Mammary epithelial cell (primary cell): Measurements from ENCODE around the gene HDAC4.

Source experiments
- CTCF ChIP-seq, 2 donors: IDR thresholded peaks in 1 of 2; conservative IDR thresholded peaks in 1 of 2; 2 replicates each; pipeline ENCODE4 v1.5.1; 2011 to 2012; ENCODE audit warnings: inconsistent platforms in 2 of 2, low read length in 2 of 2, mild to moderate bottlenecking in 2 of 2, control low read depth in 1 of 2, low read depth in 1 of 2; ENCODE audit not compliant: insufficient read depth in 1 of 2; ENCODE audit errors: extremely low read depth in 1 of 2
- EZH2 ChIP-seq: IDR thresholded peaks from 2 replicates; pipeline ENCODE4 v1.6.1; 2012; ENCODE audit warnings: low read length, inconsistent platforms, borderline replicate concordance

GRCh38 chr2:239233576-239233975, 167.2 kb downstream of the HDAC4 start:
- no peak for TF ChIP-seq CTCF (conservative IDR thresholded peaks at IDR 0.05 in 1 of 2, IDR thresholded peaks at IDR 0.05 in 1 of 2; ENCODE audit: extremely low read depth in 1 of 2, insufficient read depth in 1 of 2, low read depth in 1 of 2, low read length in 2 of 2)
- TF ChIP-seq EZH2 = no peak
